VCaP (cell line): ENCODE results near the gene C22orf42.
"Not testable (repeated sequence)": the region's sequence is repeated elsewhere in the genome, so short reads cannot be mapped to it uniquely, and the experiment has no call there.

ENCODE experiments used
- H3K27ac ChIP-seq: fragments of 450-650 bp; 2 replicates; pipeline ENCODE4 v1.5.1; 2017
- CTCF ChIP-seq: fragments of 450-650 bp; conservative IDR thresholded peaks from 2 replicates; pipeline ENCODE4 v1.5.1; 2017; ENCODE audit warnings: mild to moderate bottlenecking, moderate library complexity

C22orf42 gene

GRCh38 chr22:32204040-32204855 is 45.1 kb upstream of the C22orf42 start:
- peak overlapping the region; percentile 88 for H3K27ac ChIP-seq
- TF ChIP-seq CTCF: peak; percentile 13; the same call in 1 of the 2 replicates

- no peak for TF ChIP-seq CTCF
- peak overlapping the region; percentile 88 for H3K27ac ChIP-seq
These were observed 44.3 kb upstream of the C22orf42 start for GRCh38 chr22:32203181-32204039.

- peak; percentile 83 for TF ChIP-seq CTCF
- peak overlapping the region; percentile 88 for H3K27ac ChIP-seq
These were observed 43.6 kb upstream of the C22orf42 start for GRCh38 chr22:32202539-32203180.

- TF ChIP-seq CTCF: no peak
- H3K27ac ChIP-seq: peak overlapping the region; percentile 88
These were observed 43.0 kb upstream of the C22orf42 start for GRCh38 chr22:32202161-32202538.

- no peak for TF ChIP-seq CTCF
- peak overlapping the region; percentile 88; the same call in 1 of the 2 replicates for H3K27ac ChIP-seq
These were observed 41.6 kb upstream of the C22orf42 start for GRCh38 chr22:32200752-32201151.

- H3K27ac ChIP-seq: no peak overlapping the region
- TF ChIP-seq CTCF: no peak
These were observed 40.9 kb upstream of the C22orf42 start for GRCh38 chr22:32199961-32200360.

GRCh38 chr22:32199341-32199740 is 40.2 kb upstream of the C22orf42 start:
- TF ChIP-seq CTCF: no peak
- no peak overlapping the region for H3K27ac ChIP-seq

- H3K27ac ChIP-seq: not testable (repeated sequence)
These were observed 38.6 kb upstream of the C22orf42 start for GRCh38 chr22:32197553-32198226.

GRCh38 chr22:32195900-32196299 is 36.8 kb upstream of the C22orf42 start:
- H3K27ac ChIP-seq: not testable (repeated sequence)

- H3K27ac ChIP-seq: not testable (repeated sequence)
These were observed 34.2 kb upstream of the C22orf42 start for GRCh38 chr22:32193346-32193745.
